Hippocampal formation (tissue), 2 donors: Measurements from ENCODE around the gene ZNF624.
"Not testable (repeated sequence)": the region's sequence is repeated elsewhere in the genome, so short reads cannot be mapped to it uniquely, and the experiment has no call there.

Experiments
- DNase-seq, 2 donors: peaks; one replicate each; lab custom pipeline; 2025; lab: John Stamatoyannopoulos, UW

ZNF624 gene

GRCh38 chr17:16653367-16654041 lies at the start of gene ZNF624:
Gene ZNF624 (minus strand): TSS chr17:16653850.
- peak; percentile 83 to 85 for DNase-seq

DNA sequence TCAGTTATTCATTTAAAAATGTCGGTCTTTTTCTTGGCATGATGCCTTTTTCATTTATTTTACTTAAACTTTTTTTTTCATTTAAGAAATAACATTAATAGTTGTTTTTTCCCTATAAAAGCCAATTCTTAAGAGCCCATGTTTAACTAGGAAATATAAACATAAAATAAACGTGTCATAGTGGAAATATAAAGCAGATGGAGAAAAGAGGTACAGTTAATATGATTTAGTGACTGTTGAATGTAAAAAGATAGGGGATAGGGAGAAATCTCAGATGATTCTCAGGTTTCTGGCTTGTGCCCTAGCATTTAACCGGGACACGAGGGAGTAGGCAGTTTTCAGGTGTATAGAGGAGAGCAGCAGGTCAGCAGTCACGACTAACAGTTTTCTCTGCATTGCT lies 44.0 kb upstream of the ZNF624 start:
- not testable (repeated sequence) for DNase-seq

- DNase-seq, result not testable (repeated sequence)
Observed at GRCh38 chr17:16690447-16690846, 36.8 kb upstream of the ZNF624 start.

- DNase-seq, result not testable (repeated sequence)
Observed at GRCh38 chr17:16689731-16690281, 36.2 kb upstream of the ZNF624 start, which contains the start of gene CCDC144A. Gene CCDC144A (plus strand): TSS chr17:16690241. CDS start chr17:16690401, 160 bp downstream.

- not testable (repeated sequence) for DNase-seq
Observed at GRCh38 chr17:16687151-16687550, 33.5 kb upstream of the ZNF624 start.

DNA sequence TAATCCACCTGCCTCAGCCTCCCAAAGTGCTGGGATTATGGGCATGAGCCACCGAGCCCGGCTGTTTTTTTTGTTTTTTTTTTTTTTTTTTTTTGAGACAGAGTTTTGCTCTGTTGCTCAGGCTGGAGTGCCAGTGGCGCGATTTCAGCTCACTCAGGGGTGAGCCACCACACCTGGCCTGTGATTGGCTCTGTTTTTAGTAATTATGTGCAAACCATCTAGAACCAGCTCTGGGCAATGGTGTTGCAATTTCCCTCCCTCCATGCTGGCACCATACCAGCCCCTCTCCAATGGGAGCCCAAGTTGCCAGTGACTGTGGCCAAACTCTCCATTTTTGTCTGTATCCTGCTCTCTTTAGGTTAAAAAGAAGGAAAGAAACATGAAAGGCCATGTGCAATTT lies 32.4 kb upstream of the ZNF624 start:
- DNase-seq, result not testable (repeated sequence)

GRCh38 chr17:16683290-16684138 lies 29.9 kb upstream of the ZNF624 start:
- DNase-seq, result not testable (repeated sequence)

DNA sequence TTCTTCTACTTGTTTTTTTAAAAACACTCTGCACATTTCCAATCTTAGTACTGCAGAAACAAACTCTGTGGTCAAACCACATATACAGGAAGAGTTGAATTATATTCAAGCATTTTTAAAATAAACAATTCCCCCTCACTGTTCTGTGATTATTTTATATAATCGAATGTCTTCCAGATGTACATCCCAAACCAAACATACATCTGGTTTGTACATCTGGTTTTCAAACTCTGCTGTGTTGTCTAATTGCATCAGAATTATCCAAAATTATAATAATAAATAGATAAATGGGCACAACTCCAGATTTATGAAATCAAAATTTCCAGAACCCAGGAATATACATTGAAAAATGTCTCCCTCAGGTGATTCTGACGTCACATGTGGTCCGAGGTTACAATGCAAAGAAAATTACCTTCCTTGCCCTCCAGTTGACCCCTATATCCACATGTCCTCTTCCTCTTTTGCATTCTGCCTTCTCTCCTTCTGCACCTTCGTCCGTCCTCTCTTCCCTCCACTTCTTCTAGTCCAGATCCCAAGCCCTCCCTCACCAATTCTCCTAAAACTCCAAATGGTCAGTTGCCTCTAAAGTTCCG lies 23.1 kb upstream of the ZNF624 start:
- DNase-seq, result no peak

GRCh38 chr17:16666907-16667636 lies 13.4 kb upstream of the ZNF624 start:
- peak; percentile 6 to 21 for DNase-seq

GRCh38 chr17:16666553-16666906 lies 12.9 kb upstream of the ZNF624 start:
- not testable (repeated sequence) for DNase-seq

DNA sequence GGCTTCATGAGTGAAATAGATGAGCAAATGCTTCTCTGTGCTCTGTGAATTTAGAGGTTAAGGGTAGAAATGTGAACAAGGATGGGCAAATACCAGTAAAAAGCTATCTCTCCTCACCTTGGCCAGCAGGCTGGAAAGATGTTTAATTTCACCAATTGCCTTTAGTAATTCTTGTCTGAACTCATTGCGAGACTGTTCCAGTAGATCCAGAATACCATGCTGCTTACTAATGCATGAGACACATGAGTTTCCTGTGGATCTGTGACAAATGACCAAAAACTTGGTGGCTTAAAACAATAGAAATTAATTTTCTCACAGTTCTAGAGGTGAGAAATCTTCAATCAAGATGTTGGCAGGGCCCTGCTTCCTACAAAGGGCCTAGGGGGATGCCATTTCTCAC lies 9.3 kb upstream of the ZNF624 start:
- DNase-seq, result no peak

DNA sequence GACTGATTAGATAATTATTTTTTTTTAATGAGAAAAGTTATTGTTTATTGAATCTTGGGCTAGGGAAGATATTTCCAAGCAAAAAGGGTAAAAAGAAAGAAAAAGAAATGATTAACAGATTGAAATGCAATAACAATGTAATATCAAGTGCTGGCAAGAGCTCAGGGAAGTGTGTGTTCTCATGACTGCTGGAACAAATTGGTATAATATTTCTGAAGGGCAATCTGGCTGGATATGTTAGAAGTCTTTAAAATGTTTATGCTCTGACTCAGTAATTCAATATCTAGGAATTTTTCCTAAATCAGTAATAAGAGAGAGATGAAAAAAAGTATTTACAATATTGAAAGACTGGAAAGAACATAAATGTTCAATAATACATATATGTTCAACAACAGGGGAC lies 7.6 kb upstream of the ZNF624 start:
- no peak for DNase-seq

DNA sequence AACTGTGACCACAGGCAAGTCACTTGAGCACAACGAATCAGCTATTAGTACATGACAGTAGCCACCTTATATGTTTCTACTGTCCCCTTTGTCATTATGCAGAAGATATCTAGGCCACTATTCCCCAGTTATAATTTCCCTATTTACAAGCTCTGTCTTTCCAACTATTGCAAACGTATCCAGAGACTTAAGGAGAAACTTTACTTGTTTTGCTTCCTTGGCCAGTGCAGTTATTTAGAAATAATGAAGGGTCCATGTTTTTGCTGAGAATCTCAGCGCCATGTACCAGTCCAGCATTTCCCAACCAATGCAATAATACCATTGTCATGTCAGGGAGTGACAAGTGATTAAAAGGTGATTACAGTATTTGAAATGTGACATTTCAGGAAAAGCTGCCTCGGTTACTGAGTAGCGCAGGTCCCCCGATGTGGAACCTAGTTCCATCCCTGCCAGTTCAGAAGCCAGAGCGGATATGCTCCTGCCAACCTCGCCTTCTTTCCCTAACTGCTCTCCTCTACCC lies 743 bp downstream of the ZNF624 start:
- peak in 1 of 2 donors; percentile 20 for DNase-seq

- no peak for DNase-seq
Observed at GRCh38 chr17:16652252-16652651, 1.4 kb downstream of the ZNF624 start.

GRCh38 chr17:16649585-16649984 lies 4.1 kb downstream of the ZNF624 start:
- DNase-seq, result no peak

GRCh38 chr17:16639438-16639837 lies 14.2 kb downstream of the ZNF624 start:
- DNase-seq, result no peak

DNA sequence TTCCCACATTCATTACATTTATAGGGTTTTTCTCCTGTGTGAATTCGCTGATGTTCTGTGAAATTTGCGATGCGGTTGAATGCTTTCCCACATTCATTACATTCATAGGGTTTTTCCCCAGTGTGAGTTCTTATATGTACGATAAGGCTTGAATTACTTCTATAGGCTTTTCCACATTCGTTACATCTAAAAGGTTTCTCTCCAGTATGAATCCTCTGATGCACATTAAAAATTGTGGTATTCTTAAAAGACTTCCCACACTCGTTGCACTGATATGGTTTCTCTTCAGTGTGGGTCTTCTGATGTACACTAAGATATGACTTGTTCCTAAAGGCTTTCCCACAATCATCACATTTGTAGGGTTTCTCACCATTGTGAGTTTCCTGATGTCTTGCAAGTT lies 30.4 kb downstream of the ZNF624 start:
- no peak for DNase-seq

GRCh38 chr17:16622540-16623277 lies 30.9 kb downstream of the ZNF624 start:
- DNase-seq, result no peak

DNA sequence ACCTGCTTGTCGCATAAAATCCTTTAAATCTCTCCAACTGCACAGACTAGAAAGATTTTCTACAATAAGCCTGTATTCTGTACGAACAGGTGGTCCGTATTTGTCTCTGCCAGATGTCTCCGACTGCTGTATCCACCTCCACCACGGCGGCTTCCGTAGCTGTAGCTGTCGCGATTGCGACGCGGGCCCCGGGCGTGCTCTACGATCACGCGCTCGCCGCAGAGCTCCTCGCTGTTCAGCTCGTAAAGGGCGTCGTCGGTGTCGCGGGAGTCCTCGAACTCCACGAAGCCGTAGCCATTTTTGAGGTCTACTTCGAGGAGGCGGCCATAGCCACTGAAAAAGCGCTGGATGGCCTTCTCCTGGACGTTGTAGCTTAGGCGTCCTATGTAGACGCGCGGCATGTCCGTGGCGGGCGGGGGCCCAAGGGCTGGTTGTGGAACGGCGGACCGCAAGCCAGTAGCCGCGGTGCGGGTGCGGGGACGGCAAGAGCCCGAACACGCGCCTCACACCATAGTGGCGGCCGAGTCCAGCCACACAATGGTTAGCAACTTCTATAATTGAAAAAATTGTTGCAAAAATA lies 36.1 kb downstream of the ZNF624 start:
- DNase-seq, result no peak

DNA sequence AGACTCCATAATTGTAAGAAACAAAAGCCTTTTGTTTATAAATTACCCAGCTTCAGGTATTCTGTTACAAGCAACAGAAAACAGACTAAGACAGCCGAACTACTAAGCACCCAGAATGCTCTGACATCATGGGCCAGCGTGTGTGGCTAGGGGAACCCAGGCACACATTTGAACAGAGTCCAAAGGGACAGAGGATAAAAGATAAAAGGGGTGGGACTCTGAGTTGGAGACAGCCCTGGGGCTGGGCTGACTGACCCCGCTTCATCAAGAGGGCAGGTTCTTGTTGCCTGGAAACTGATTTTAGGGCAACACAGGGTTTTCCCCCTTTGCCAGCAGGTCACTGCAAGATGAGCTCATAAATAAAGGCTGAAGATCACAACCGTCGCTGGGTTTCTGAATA lies 54.1 kb downstream of the ZNF624 start:
- no peak for DNase-seq
